Measurements from ENCODE around the gene DNAJA2.
A peak's percentile ranks its signal among the peaks of the same experiment; 100 is the strongest.

DNAJA2 gene

GRCh38 chr16:46926470-46927225 lies 46.8 kb downstream of the DNAJA2 start:
- DNase-seq (ENCODE audit: low spot score): no peak

GRCh38 chr16:46924402-46924801 lies 49.1 kb downstream of the DNAJA2 start:
- no peak for DNase-seq (ENCODE audit: low spot score)

DNA sequence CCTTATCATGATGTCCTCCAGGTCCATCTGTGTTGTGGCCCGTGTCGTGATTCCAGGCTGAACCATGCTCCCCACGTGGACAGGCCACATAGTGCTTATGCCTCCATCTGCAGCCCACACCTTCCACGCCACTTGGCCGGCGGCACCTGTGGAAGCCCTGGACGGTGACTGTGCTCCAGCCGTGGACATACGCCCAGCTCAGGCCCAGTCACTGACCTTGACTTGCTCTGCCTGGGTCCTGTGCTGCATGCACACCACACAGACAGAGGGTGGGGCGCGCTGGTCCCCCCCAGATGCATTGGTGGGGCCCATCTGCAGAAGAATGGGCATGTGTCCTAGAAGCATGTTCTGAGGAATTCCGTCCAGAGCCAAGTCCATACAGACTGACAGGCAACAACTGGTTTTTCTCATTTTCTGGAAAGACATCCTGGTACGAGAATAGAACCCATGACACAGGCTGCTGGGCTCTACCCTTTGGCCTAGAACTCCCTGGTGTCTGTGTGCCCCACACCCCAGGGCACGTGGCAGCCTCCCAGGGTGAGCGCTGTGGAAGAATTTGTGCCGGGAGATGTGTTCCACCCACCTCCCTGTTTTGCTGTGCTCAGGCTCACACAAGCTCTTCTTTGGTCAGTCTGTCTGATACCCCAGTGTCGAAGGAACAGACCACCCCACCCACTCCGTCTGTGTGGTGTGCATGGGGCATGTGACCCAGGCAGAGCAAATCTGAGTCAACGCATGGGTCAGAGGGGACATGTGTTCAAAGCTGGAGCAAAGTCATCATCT lies 49.8 kb downstream of the DNAJA2 start:
- no peak for DNase-seq (ENCODE audit: low spot score)

DNA sequence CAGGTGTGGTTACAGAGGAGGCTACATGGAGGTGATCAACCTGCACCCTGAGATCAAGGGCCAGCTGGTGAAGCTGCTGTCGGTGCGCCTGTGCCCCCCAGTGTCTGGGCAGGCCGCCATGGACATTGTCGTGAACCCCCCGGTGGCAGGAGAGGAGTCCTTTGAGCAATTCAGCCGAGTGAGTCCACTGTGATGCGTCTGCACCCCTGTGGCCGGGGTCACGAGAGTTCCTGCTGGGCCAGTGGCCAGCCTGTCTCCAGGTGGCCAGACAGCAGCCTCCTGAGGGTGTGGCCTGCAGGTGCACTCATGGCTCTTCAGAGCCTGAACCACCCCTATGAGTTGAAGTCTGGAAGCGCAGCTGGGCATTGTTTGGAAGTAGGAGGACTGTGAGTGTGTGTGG lies 51.2 kb downstream of the DNAJA2 start:
- no peak for DNase-seq (ENCODE audit: low spot score)

- no peak for DNase-seq (ENCODE audit: low spot score)
These were observed 52.9 kb downstream of the DNAJA2 start for GRCh38 chr16:46920402-46921068.

GRCh38 chr16:46918905-46919792 lies 54.3 kb downstream of the DNAJA2 start:
- peak; percentile 79 for DNase-seq (ENCODE audit: low spot score)

GRCh38 chr16:46918400-46918799 lies 55.1 kb downstream of the DNAJA2 start:
- no peak for DNase-seq (ENCODE audit: low spot score)

DNA sequence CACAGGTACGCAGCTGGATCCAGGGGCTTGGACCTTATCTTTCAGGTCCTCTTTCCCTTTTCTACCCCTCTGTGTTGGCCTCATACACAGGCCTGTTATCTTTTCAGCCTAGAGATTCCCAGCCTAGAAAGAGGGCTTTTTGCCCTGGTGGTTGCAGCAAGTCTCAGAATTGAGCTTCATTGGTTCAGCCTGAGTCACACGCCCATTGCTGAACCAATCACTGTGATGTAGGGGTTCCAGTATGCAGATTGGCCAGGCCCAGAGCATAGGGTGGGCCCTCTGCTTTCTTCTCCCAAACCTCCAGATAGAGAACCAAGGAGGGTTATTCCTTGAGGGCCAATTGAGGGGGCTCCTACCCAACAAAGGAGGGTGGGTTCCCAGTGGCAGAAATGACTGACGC lies 56.5 kb downstream of the DNAJA2 start:
- peak; percentile 30 for DNase-seq (ENCODE audit: low spot score)

DNA sequence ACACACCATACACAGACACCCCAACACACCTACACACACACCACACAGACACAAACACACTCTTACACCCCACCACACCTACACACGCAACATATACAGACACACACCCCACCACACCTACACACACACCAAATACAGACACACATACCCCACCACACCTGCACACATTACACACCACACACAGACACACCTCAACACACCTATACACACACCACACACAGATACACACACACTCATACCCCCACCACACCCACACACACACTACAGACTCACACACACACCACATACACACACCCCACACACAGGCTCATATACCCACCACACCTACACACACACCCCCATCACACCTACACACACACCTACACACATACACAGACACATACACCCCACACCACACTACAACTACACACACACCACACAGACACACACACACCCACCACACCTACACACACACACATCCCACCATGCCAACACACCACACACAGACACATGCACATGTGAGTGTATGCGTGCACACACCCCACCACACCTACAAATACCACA lies 57.9 kb downstream of the DNAJA2 start:
- no peak for DNase-seq (ENCODE audit: low spot score)

DNA sequence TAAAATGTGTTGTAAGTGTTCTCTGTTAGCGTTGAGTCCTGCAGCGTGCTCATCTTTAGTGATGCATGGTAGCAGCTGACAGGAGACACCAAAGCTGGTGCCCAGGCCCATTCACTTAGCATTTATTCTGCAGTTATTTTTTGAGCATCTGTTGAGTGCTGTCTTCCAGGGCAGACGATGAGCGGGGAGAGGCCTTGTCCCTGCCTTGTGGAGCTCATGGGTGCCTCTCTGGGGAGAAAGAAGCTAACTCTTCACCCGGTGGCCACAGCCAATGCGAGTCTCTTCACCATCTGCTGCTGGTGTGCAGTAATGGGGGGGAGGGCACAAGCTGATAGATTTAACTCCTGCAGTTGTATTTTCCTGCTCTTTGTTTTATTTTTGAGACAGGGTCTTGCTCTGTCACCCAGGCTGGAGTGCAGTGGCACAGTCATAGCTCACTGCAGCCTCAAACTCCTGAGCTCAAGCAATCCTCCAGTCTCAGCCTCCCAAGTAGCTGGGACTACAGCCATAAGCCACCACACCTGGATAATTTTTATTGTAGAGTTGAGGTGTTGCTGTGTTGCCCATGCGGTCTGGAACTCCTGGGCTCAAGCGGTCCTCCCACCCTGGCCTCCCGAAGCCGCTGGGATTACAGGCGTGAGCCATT lies 58.8 kb downstream of the DNAJA2 start:
- DNase-seq (ENCODE audit: low spot score): no peak

DNA sequence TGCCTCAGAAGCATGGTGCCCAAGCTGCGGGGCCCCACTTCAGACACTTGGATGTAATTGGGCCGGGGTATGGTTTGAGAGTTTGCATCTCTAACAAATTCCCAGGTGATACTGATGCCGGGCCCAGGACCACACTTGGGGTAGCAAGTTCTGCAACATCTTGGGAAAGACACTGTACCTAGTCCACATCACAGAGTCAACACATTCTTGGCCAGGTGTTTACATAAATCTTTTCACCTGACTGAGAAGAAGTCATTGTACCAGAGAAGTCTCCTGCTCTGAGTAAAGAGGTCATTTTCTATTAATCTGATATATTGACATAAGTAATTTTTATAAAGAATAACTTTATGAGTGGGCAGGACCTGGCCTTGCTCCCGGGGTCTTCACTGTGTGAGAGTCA lies 61.8 kb downstream of the DNAJA2 start:
- DNase-seq (ENCODE audit: low spot score): no peak

GRCh38 chr16:46911038-46911437 lies 62.4 kb downstream of the DNAJA2 start:
- no peak for DNase-seq (ENCODE audit: low spot score)

DNA sequence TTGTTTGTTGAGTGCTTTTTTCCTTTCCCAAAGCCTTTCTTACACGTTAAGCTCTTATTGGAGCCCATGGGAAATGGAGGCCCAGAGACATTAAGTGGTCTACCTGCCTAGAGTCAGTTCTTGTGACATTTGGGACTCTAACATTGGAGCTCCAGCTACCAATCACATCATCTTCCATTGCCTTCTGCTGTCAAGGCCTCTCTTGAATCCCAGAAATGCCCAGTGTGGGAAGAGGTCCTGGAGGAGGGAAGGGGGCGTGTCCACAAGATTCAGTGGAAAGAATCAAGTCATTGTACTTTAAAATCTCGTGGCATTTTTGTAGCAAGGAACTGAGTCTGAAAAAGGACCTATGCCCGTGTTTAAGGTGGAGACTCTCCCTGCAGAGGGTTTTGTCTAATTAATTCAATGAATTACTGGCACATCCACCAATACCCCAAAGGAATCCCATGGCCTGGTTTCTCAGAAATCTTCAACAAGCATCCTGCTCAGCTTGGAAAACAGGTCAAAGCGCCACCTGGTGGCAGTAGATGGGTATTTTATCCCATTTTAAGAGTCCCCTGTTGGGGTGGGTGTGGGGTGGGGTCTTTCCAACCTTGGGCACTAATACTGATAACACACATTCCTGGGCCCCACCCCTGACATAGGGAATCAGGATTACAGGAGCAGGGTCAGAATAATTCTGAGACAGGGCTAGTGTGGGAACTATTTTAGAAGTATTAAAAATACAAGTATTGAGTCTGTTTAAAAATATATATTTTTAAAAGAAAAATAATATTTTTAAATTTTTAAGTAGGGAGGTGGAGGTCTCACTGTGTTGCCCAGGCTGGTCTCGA lies 64.7 kb downstream of the DNAJA2 start:
- DNase-seq (ENCODE audit: low spot score): peak; percentile 67

- DNase-seq (ENCODE audit: low spot score): no peak
These were observed 66.3 kb downstream of the DNAJA2 start for GRCh38 chr16:46907061-46907774.

- DNase-seq (ENCODE audit: low spot score): no peak
These were observed 67.0 kb downstream of the DNAJA2 start for GRCh38 chr16:46906360-46907060.
